Liver (tissue), 3 donors: ENCODE measurements around the gene CDA.

ENCODE experiments used
- HNF4G ChIP-seq: IDR thresholded peaks from 2 replicates; pipeline ENCODE4 v1.6.1; 2016; ENCODE audit warnings: antibody characterized with exemption
- SP1 ChIP-seq: IDR thresholded peaks from 2 replicates; pipeline ENCODE4 v1.6.1; 2018; ENCODE audit warnings: antibody characterized with exemption, mild to moderate bottlenecking
- TF ChIP-seq, protein P1 (sequence below): fragments of 150-350 bp; IDR thresholded peaks from 2 replicates; pipeline ENCODE4 v1.5.1; 2017; ENCODE audit warnings: improper control_type of control experiment, low read depth, low read length; ENCODE audit not compliant: missing input control
- TF ChIP-seq, protein P2 (sequence below): IDR thresholded peaks from 2 replicates; pipeline ENCODE4 v1.6.1; 2016; ENCODE audit warnings: antibody characterized with exemption
- donor health status: healthy.
- donor health status: healthy.

DNA sequence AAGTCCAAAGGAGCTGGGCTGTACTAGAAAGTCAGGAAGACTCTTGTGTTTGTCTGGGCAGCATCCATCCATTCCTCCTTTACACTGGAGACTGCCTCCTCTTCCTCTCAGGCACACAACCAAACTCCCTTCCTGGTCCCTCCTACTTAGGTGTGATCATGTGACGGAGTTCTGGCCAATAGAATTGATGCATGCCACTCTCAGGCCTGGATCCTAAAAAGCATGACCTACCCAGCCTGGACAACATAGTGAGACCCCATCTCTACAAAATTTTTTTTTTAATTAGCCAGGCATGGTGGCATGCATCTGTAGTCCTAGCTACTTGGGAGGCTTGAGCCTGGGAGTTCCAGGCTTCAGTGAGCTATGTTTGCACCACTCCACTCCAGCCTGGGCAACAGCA is 27.9 kb upstream of the CDA start:
- TF ChIP-seq, protein P1, sequence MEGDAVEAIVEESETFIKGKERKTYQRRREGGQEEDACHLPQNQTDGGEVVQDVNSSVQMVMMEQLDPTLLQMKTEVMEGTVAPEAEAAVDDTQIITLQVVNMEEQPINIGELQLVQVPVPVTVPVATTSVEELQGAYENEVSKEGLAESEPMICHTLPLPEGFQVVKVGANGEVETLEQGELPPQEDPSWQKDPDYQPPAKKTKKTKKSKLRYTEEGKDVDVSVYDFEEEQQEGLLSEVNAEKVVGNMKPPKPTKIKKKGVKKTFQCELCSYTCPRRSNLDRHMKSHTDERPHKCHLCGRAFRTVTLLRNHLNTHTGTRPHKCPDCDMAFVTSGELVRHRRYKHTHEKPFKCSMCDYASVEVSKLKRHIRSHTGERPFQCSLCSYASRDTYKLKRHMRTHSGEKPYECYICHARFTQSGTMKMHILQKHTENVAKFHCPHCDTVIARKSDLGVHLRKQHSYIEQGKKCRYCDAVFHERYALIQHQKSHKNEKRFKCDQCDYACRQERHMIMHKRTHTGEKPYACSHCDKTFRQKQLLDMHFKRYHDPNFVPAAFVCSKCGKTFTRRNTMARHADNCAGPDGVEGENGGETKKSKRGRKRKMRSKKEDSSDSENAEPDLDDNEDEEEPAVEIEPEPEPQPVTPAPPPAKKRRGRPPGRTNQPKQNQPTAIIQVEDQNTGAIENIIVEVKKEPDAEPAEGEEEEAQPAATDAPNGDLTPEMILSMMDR, result no peak
- no peak for TF ChIP-seq HNF4G
- TF ChIP-seq SP1, result no peak
- TF ChIP-seq, protein P2, sequence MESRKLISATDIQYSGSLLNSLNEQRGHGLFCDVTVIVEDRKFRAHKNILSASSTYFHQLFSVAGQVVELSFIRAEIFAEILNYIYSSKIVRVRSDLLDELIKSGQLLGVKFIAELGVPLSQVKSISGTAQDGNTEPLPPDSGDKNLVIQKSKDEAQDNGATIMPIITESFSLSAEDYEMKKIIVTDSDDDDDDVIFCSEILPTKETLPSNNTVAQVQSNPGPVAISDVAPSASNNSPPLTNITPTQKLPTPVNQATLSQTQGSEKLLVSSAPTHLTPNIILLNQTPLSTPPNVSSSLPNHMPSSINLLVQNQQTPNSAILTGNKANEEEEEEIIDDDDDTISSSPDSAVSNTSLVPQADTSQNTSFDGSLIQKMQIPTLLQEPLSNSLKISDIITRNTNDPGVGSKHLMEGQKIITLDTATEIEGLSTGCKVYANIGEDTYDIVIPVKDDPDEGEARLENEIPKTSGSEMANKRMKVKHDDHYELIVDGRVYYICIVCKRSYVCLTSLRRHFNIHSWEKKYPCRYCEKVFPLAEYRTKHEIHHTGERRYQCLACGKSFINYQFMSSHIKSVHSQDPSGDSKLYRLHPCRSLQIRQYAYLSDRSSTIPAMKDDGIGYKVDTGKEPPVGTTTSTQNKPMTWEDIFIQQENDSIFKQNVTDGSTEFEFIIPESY, result no peak
